ENCODE results near the gene PSME2. TPM values are rescaled to one million over a fixed set of nuclear protein-coding genes. Genes with fewer than 3 reads are reported as not detected.

The PSME2 gene
- total and polyA plus RNA-seq, 2 of the 13 experiments (the other 11 are each of a cell fraction or from before 2014, with no cell fraction given) = 332 to 716 TPM

DNA sequence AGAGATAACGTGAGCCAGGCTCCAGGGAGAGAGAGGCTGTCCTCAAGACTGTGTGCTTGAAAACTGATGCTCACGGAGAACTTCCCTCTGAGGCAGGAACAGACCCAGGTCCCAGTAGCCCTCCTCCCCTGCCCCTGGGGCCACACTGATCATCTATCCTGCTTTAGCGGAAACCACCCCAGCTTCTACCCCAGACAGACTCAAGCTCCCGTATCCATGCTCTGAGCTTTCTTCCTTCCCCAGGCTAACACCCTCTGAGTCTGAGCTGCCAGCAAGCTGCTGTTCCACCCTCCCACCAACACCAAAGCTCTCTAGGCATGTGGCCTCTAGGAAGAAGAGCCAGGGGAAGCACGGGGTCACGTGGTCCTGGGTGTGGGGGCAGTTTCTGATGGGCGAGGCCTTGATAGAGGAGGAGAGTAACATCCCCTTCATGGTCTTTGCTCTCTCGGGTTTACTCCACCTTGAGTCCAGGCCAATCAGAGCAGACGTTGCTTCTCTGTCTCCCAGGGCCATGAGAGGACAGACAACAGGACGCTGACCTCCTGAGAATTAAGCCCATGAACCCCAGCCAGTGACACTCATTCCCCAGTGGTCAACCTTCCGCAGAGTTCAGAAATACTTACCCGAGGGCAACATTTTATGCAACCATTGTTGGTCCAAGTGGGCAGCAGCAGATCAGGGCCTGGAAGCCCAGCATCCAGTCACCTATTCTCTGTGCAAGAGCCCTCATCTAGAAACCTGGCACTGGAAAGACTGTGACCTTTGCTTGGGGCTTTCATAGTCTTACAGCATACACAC lies 50.9 kb downstream of the PSME2 start (continued):
- TF ChIP-seq, protein P1, sequence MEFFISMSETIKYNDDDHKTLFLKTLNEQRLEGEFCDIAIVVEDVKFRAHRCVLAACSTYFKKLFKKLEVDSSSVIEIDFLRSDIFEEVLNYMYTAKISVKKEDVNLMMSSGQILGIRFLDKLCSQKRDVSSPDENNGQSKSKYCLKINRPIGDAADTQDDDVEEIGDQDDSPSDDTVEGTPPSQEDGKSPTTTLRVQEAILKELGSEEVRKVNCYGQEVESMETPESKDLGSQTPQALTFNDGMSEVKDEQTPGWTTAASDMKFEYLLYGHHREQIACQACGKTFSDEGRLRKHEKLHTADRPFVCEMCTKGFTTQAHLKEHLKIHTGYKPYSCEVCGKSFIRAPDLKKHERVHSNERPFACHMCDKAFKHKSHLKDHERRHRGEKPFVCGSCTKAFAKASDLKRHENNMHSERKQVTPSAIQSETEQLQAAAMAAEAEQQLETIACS (CRISPR knock-in tag; IDR thresholded peaks at IDR 0.05) = peak; percentile 36; the same call in 1 of the 2 replicates
- TF ChIP-seq, protein P2, sequence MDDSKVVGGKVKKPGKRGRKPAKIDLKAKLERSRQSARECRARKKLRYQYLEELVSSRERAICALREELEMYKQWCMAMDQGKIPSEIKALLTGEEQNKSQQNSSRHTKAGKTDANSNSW (CRISPR knock-in tag; IDR thresholded peaks at IDR 0.05; ENCODE audit: borderline replicate concordance) = peak; percentile 53; the same call in 1 of the 2 replicates
- TF ChIP-seq RARG (CRISPR knock-in tag; IDR thresholded peaks at IDR 0.05; ENCODE audit: low read depth) (peak; percentile 99), ZNF816 (CRISPR knock-in tag; IDR thresholded peaks at IDR 0.05; ENCODE audit: borderline replicate concordance) (no peak), SRY (CRISPR knock-in tag; IDR thresholded peaks at IDR 0.05) (no peak), ZC3H4 (CRISPR knock-in tag; IDR thresholded peaks at IDR 0.05; ENCODE audit: borderline replicate concordance) (peak; percentile 94), KLF16 (CRISPR knock-in tag; IDR thresholded peaks at IDR 0.05) (peak in 1 of 2 experiments; percentile 99; a peak in 2 of 4 replicates)
- TF ChIP-seq, protein P3, sequence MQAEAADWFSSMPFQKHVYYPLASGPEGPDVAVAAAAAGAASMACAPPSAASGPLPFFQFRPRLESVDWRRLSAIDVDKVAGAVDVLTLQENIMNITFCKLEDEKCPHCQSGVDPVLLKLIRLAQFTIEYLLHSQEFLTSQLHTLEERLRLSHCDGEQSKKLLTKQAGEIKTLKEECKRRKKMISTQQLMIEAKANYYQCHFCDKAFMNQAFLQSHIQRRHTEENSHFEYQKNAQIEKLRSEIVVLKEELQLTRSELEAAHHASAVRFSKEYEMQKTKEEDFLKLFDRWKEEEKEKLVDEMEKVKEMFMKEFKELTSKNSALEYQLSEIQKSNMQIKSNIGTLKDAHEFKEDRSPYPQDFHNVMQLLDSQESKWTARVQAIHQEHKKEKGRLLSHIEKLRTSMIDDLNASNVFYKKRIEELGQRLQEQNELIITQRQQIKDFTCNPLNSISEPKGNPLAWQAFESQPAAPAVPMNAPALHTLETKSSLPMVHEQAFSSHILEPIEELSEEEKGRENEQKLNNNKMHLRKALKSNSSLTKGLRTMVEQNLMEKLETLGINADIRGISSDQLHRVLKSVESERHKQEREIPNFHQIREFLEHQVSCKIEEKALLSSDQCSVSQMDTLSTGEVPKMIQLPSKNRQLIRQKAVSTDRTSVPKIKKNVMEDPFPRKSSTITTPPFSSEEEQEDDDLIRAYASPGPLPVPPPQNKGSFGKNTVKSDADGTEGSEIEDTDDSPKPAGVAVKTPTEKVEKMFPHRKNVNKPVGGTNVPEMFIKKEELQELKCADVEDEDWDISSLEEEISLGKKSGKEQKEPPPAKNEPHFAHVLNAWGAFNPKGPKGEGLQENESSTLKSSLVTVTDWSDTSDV (CRISPR knock-in tag; IDR thresholded peaks at IDR 0.05) = no peak
- TF ChIP-seq, protein P4, sequence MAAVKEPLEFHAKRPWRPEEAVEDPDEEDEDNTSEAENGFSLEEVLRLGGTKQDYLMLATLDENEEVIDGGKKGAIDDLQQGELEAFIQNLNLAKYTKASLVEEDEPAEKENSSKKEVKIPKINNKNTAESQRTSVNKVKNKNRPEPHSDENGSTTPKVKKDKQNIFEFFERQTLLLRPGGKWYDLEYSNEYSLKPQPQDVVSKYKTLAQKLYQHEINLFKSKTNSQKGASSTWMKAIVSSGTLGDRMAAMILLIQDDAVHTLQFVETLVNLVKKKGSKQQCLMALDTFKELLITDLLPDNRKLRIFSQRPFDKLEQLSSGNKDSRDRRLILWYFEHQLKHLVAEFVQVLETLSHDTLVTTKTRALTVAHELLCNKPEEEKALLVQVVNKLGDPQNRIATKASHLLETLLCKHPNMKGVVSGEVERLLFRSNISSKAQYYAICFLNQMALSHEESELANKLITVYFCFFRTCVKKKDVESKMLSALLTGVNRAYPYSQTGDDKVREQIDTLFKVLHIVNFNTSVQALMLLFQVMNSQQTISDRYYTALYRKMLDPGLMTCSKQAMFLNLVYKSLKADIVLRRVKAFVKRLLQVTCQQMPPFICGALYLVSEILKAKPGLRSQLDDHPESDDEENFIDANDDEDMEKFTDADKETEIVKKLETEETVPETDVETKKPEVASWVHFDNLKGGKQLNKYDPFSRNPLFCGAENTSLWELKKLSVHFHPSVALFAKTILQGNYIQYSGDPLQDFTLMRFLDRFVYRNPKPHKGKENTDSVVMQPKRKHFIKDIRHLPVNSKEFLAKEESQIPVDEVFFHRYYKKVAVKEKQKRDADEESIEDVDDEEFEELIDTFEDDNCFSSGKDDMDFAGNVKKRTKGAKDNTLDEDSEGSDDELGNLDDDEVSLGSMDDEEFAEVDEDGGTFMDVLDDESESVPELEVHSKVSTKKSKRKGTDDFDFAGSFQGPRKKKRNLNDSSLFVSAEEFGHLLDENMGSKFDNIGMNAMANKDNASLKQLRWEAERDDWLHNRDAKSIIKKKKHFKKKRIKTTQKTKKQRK (IDR thresholded peaks at IDR 0.05; ENCODE audit: low read length) = no peak
- TF ChIP-seq, protein P5, sequence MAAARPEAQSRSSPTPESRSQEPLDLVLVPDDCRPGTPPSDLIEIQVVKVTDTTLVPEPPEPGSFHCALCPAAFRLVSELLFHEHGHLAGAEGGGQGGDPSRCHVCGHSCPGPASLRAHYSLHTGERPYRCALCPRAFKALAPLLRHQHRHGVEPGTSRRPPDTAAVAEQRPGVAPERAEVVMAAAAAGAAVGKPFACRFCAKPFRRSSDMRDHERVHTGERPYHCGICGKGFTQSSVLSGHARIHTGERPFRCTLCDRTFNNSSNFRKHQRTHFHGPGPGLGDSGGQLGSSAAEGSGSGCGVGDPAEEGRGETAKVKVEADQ (CRISPR knock-in tag; IDR thresholded peaks at IDR 0.05; ENCODE audit: borderline replicate concordance) = peak; percentile 55
- TF ChIP-seq, protein P6, sequence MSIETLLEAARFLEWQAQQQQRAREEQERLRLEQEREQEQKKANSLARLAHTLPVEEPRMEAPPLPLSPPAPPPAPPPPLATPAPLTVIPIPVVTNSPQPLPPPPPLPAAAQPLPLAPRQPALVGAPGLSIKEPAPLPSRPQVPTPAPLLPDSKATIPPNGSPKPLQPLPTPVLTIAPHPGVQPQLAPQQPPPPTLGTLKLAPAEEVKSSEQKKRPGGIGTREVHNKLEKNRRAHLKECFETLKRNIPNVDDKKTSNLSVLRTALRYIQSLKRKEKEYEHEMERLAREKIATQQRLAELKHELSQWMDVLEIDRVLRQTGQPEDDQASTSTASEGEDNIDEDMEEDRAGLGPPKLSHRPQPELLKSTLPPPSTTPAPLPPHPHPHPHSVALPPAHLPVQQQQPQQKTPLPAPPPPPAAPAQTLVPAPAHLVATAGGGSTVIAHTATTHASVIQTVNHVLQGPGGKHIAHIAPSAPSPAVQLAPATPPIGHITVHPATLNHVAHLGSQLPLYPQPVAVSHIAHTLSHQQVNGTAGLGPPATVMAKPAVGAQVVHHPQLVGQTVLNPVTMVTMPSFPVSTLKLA (IDR thresholded peaks at IDR 0.05) = peak; percentile 99
